Kidney (tissue), 14 donors: Measurements from ENCODE around the gene CCDC116. TPM values are rescaled to one million over a fixed set of nuclear protein-coding genes. Genes with fewer than 3 reads are reported as not detected.

ENCODE experiments used
- DNase-seq, 5 donors: peaks; one replicate each; pipeline ENCODE4 v3.0.0-alpha.2; 2013 to 2020
- FAIRE-seq: peaks from 2 replicates; lab custom pipeline; 2012; peaks lifted over from hg19 to GRCh38; lab: Jason Lieb, UNC
- H3K27ac ChIP-seq, 2 donors: one replicate each; pipeline ENCODE4 v1.7.0; 2013; ENCODE audit warnings: low read depth in 2 of 2, low read length in 2 of 2, inconsistent platforms in 1 of 2
- H3K27me3 ChIP-seq: one replicate; pipeline ENCODE4 v1.7.1; 2013; ENCODE audit warnings: low read length, inconsistent platforms; ENCODE audit not compliant: control insufficient read depth, insufficient read depth
- H3K36me3 ChIP-seq, 3 donors: one replicate each; pipeline versions ENCODE4 v1.7.0 to v1.7.1; 2013; ENCODE audit warnings: low read length in 3 of 3, control low read depth in 1 of 3, inconsistent platforms in 1 of 3; ENCODE audit not compliant: insufficient read depth in 3 of 3, control insufficient read depth in 2 of 3
- H3K4me1 ChIP-seq, 3 donors: one replicate each; pipeline versions ENCODE4 v1.7.0 to v1.7.1; 2013; ENCODE audit warnings: low read length in 3 of 3, inconsistent platforms in 1 of 3, low read depth in 1 of 3; ENCODE audit not compliant: control insufficient read depth in 2 of 3, insufficient read depth in 2 of 3
- H3K4me3 ChIP-seq, 3 donors: one replicate each; pipeline versions ENCODE4 v1.7.0 to v1.8.1; 2013; ENCODE audit warnings: low read length in 3 of 3, control low read depth in 1 of 3, inconsistent platforms in 1 of 3
- H3K9ac ChIP-seq, 3 donors: one replicate each; pipeline versions ENCODE4 v1.7.0 to v1.7.1; 2013; ENCODE audit warnings: low read length in 3 of 3, control low read depth in 1 of 3, inconsistent platforms in 1 of 3
- H3K9me3 ChIP-seq, 3 donors: one replicate each; pipeline versions ENCODE4 v1.7.0 to v1.7.1; 2013; ENCODE audit warnings: low read length in 3 of 3, control low read depth in 1 of 3, inconsistent platforms in 1 of 3; ENCODE audit not compliant: control insufficient read depth in 2 of 3, insufficient read depth in 1 of 3
- CTCF ChIP-seq: IDR thresholded peaks from 3 replicates; pipeline ENCODE4 v1.5.1; 2012; ENCODE audit warnings: mild to moderate bottlenecking, moderate library complexity, borderline replicate concordance; ENCODE audit not compliant: insufficient read depth; ENCODE audit errors: extremely low read depth
- intact Hi-C: fragments of 100-400 bp; cut with DNase I; formaldehyde crosslinking; loops from one replicate; pipeline ENCODE4 v1.11.1; 2022
- polyA plus RNA-seq: library from polyadenylated mRNA; stranded (reverse); fragments of 350-450 nt; fragmentation: Illumina TruSeq; extraction: RNeasy Lipid Tissue Mini Kit (QIAGEN cat#74804); gene quantifications from one replicate; pipeline ENCODE4 v1.2.3, GENCODE V29; 2014; ENCODE audit warnings: low read depth, low replicate concordance; ENCODE audit not compliant: insufficient read depth
- total RNA-seq: library from RNA; stranded (reverse); fragmentation: NEBNext Ultra II Directional; extraction: Animal tissue kit (Norgen Biotek cat#: 25700); gene quantifications from one replicate; pipeline ENCODE4 v1.2.1, GENCODE V29; 2021
- donor health status: control.
- donor health status: control.
- donor health status: control.
- donor health status: control.
- donor health status: control.
- donor health status: DM: yes; HTN: yes; CAD: no.
- donor health status: Normal renal cell carcinoma (clear cell type).

Gene CCDC116
- total and polyA plus RNA-seq, 2 donors from 2014 or later = 0.22 TPM

- DNase-seq (no peak), FAIRE-seq (no peak)
- no peak overlapping the region for H3K27ac ChIP-seq
- H3K4me1 ChIP-seq = peaks cover 0 to 11% (median 9%) of the 10 kb centered on the region in 3 donors
- no peaks in the 10 kb centered on the region for H3K27me3 ChIP-seq
- intact Hi-C loops = no loop called here
- H3K4me3 ChIP-seq = no peak overlapping the region
- H3K36me3 ChIP-seq = peaks cover 0 to 8% (median 5%) of the 10 kb centered on the region in 3 donors
- H3K9me3 ChIP-seq = no peaks in the 10 kb centered on the region
- H3K9ac ChIP-seq = no peak overlapping the region
- TF ChIP-seq CTCF = no peak
Observed at GRCh38 chr22:21587803-21588611, 44.6 kb upstream of the CCDC116 start.

GRCh38 chr22:21589396-21589795 is 43.2 kb upstream of the CCDC116 start:
- Histone ChIP-seq H3K27ac (no peak overlapping the region), H3K9ac (no peak overlapping the region), H3K4me3 (no peak overlapping the region), H3K9me3 (no peaks in the 10 kb centered on the region), H3K4me1 (peaks cover 0 to 11% (median 9%) of the 10 kb centered on the region in 3 donors), H3K36me3 (peaks cover 0 to 22% (median 15%) of the 10 kb centered on the region in 3 donors), H3K27me3 (no peaks in the 10 kb centered on the region)
- no peak for TF ChIP-seq CTCF
- intact Hi-C loops = no loop called here
- DNase-seq = no peak
- no peak for FAIRE-seq

- Histone ChIP-seq H3K4me1 (peaks cover 0 to 9% (median 9%) of the 10 kb centered on the region in 3 donors), H3K36me3 (peaks cover 0 to 22% (median 15%) of the 10 kb centered on the region in 3 donors), H3K9ac (no peak overlapping the region), H3K4me3 (no peak overlapping the region), H3K27me3 (no peaks in the 10 kb centered on the region), H3K9me3 (no peaks in the 10 kb centered on the region), H3K27ac (no peak overlapping the region)
- FAIRE-seq = no peak
- no peak for TF ChIP-seq CTCF
- no peak for DNase-seq
- intact Hi-C loops = no loop called here
Observed at GRCh38 chr22:21590809-21591641, 41.5 kb upstream of the CCDC116 start.
